GM21737 (cell line): ENCODE results near the gene LMAN2.
"Not testable (repeated sequence)": the region's sequence is repeated elsewhere in the genome, so short reads cannot be mapped to it uniquely, and the experiment has no call there.

Source experiments
- ATAC-seq: cut with Tn5 transposase; IDR thresholded peaks from one replicate; pipeline ENCODE4 v1.9.1; 2021; ENCODE audit warnings: mild to moderate bottlenecking, moderate library complexity; ENCODE audit not compliant: unreplicated experiment

LMAN2 gene

GRCh38 chr5:177380805-177381126 lies 29.3 kb upstream of the LMAN2 start:
- no peak for ATAC-seq

- no peak for ATAC-seq
Observed at GRCh38 chr5:177378884-177379883, 27.7 kb upstream of the LMAN2 start.

- ATAC-seq = no peak
Observed at GRCh38 chr5:177377851-177378776, 26.6 kb upstream of the LMAN2 start.

- ATAC-seq = no peak
Observed at GRCh38 chr5:177376107-177376506, 24.6 kb upstream of the LMAN2 start.

- not testable (repeated sequence) for ATAC-seq
Observed at GRCh38 chr5:177375516-177375915, 24.0 kb upstream of the LMAN2 start.

GRCh38 chr5:177374211-177374610 lies 22.7 kb upstream of the LMAN2 start:
- ATAC-seq = no peak

- ATAC-seq = no peak
Observed at GRCh38 chr5:177373806-177374205, 22.3 kb upstream of the LMAN2 start.

- no peak for ATAC-seq
Observed at GRCh38 chr5:177372910-177373309, 21.4 kb upstream of the LMAN2 start.

GRCh38 chr5:177372034-177372896 lies 20.8 kb upstream of the LMAN2 start:
- no peak for ATAC-seq

- ATAC-seq = no peak
Observed at GRCh38 chr5:177371120-177372033, 19.9 kb upstream of the LMAN2 start.

GRCh38 chr5:177370488-177371119 lies 19.1 kb upstream of the LMAN2 start:
- no peak for ATAC-seq

GRCh38 chr5:177369645-177370440 lies 18.4 kb upstream of the LMAN2 start:
- ATAC-seq = no peak

GRCh38 chr5:177368869-177369644 lies 17.6 kb upstream of the LMAN2 start:
- ATAC-seq = no peak

- no peak for ATAC-seq
Observed at GRCh38 chr5:177367981-177368868, 16.8 kb upstream of the LMAN2 start.

GRCh38 chr5:177367323-177367848 lies 15.9 kb upstream of the LMAN2 start:
- ATAC-seq = no peak
